WTC11 (cell line): ENCODE results near the gene CNTN3. TPM values are rescaled to one million over a fixed set of nuclear protein-coding genes. Genes with fewer than 3 reads are reported as not detected.

Source experiments
- ATAC-seq: fragments of 200-7000 bp; cut with Tn5 transposase; 2 replicates; pipeline ENCODE4 v1.10.0; 2021; ENCODE audit warnings: mild to moderate bottlenecking, moderate library complexity
- CTCF ChIA-PET: fragments of 300-600 bp; sonication (Branson Sonifier 250); formaldehyde crosslinking; loops from one replicate; lab custom pipeline; 2021; ENCODE audit warnings: antibody characterized with exemption; lab: Charles Lee
- POLR2A ChIA-PET: fragments of 350-600 bp; sonication (Branson Sonifier 250); formaldehyde crosslinking; loops from one replicate; lab custom pipeline; 2021; ENCODE audit warnings: antibody characterized with exemption; lab: Charles Lee
- DNase-seq: peaks from one replicate; pipeline ENCODE4 v3.0.0; 2021; ENCODE audit warnings: low spot score
- H3K27ac Mint-ChIP-seq: 2 replicates; pipeline ENCODE4 v1.8.0; 2021; ENCODE audit warnings: mixed read lengths
- H3K27me3 Mint-ChIP-seq: 2 replicates; pipeline ENCODE4 v1.8.0; 2021; ENCODE audit warnings: low read depth, mild to moderate bottlenecking, moderate library complexity, mixed read lengths
- H3K36me3 Mint-ChIP-seq: 2 replicates; pipeline ENCODE4 v1.8.0; 2021; ENCODE audit warnings: mixed read lengths
- H3K4me1 Mint-ChIP-seq: 2 replicates; pipeline ENCODE4 v1.8.0; 2022; ENCODE audit warnings: mixed read lengths
- H3K4me3 Mint-ChIP-seq: 2 replicates; pipeline ENCODE4 v1.8.0; 2021; ENCODE audit warnings: mild to moderate bottlenecking, moderate library complexity, mixed read lengths
- H3K9me3 Mint-ChIP-seq: 2 replicates; pipeline ENCODE4 v1.8.0; 2021; ENCODE audit warnings: mixed read lengths
- CBFB ChIP-seq: sonication (generic); formaldehyde crosslinking; IDR thresholded peaks from 2 replicates; pipeline ENCODE4 v1.8.1; 2022; ENCODE audit warnings: mild to moderate bottlenecking, low read depth, missing genetic modification reagents
- E2F4 ChIP-seq: sonication (generic); formaldehyde crosslinking; IDR thresholded peaks from 2 replicates; pipeline ENCODE4 v1.8.1; 2022; ENCODE audit warnings: low read depth, mild to moderate bottlenecking, moderate library complexity, missing genetic modification reagents, borderline replicate concordance
- IRF2 ChIP-seq: sonication (generic); formaldehyde crosslinking; IDR thresholded peaks from 2 replicates; pipeline ENCODE4 v1.8.0; 2022; ENCODE audit warnings: low read depth, missing genetic modification reagents, borderline replicate concordance
- MXD4 ChIP-seq: fragments of 250-450 bp; sonication (Bioruptor Pico); IDR thresholded peaks from 2 replicates; pipeline ENCODE4 v1.8.0; 2021; ENCODE audit warnings: mild to moderate bottlenecking, moderate library complexity, borderline replicate concordance
- MYBL2 ChIP-seq: sonication (generic); formaldehyde crosslinking; IDR thresholded peaks from 2 replicates; pipeline ENCODE4 v1.8.1; 2023; ENCODE audit warnings: mild to moderate bottlenecking, moderate library complexity, missing genetic modification reagents
- NFATC4 ChIP-seq: fragments of 250-450 bp; sonication (Bioruptor Pico); IDR thresholded peaks from 2 replicates; pipeline ENCODE4 v1.9.0; 2021; ENCODE audit warnings: mild to moderate bottlenecking
- NR2C2 ChIP-seq: sonication (generic); formaldehyde crosslinking; IDR thresholded peaks from 2 replicates; pipeline ENCODE4 v1.8.0; 2022; ENCODE audit warnings: mild to moderate bottlenecking, missing genetic modification reagents
- OVOL2 ChIP-seq: fragments of 250-450 bp; sonication (Bioruptor Pico); IDR thresholded peaks from 2 replicates; pipeline ENCODE4 v1.9.0; 2021; ENCODE audit warnings: mild to moderate bottlenecking, borderline replicate concordance
- SMAD3 ChIP-seq: sonication (generic); formaldehyde crosslinking; IDR thresholded peaks from 2 replicates; pipeline ENCODE4 v1.8.0; 2022; ENCODE audit warnings: missing genetic modification reagents, mild to moderate bottlenecking, borderline replicate concordance
- ZNF416 ChIP-seq: fragments of 250-450 bp; sonication (Bioruptor Pico); IDR thresholded peaks from 2 replicates; pipeline ENCODE4 v1.9.0; 2021; ENCODE audit warnings: mild to moderate bottlenecking, inconsistent platforms
- ZSCAN18 ChIP-seq: fragments of 250-450 bp; sonication (Bioruptor Pico); IDR thresholded peaks from 2 replicates; pipeline ENCODE4 v2.1.2; 2022; ENCODE audit warnings: mild to moderate bottlenecking, moderate library complexity
- total RNA-seq: library from RNA; stranded (reverse); gene quantifications from 3 replicates; pipeline ENCODE4 v1.2.3, GENCODE V29; 2021
- TF ChIP-seq, protein P1 (sequence below): sonication (generic); formaldehyde crosslinking; IDR thresholded peaks from 2 replicates; pipeline ENCODE4 v1.8.1; 2023; ENCODE audit warnings: mild to moderate bottlenecking, missing genetic modification reagents
- TF ChIP-seq, protein P2 (sequence below): sonication (generic); formaldehyde crosslinking; IDR thresholded peaks from 2 replicates; pipeline ENCODE4 v1.8.1; 2023; ENCODE audit warnings: mild to moderate bottlenecking, moderate library complexity, missing genetic modification reagents
- TF ChIP-seq, protein P3 (sequence below): fragments of 250-450 bp; sonication (Bioruptor Pico); conservative IDR thresholded peaks from 2 replicates; pipeline ENCODE4 v1.9.0; 2021; ENCODE audit warnings: mild to moderate bottlenecking
- TF ChIP-seq, protein P4 (sequence below): sonication (generic); formaldehyde crosslinking; IDR thresholded peaks from 2 replicates; pipeline ENCODE4 v1.8.1; 2023; ENCODE audit warnings: mild to moderate bottlenecking, missing genetic modification reagents, borderline replicate concordance
- TF ChIP-seq, protein P5 (sequence below): sonication (generic); formaldehyde crosslinking; IDR thresholded peaks from 2 replicates; pipeline ENCODE4 v1.8.1; 2022; ENCODE audit warnings: missing genetic modification reagents, borderline replicate concordance
- TF ChIP-seq, protein P6 (sequence below): sonication (generic); formaldehyde crosslinking; IDR thresholded peaks from 2 replicates; pipeline ENCODE4 v1.8.0; 2023; ENCODE audit warnings: mild to moderate bottlenecking, missing genetic modification reagents

The CNTN3 gene
- total RNA-seq, 1 experiment from 2014 or later = 0.17 TPM

- no peak for TF ChIP-seq ZNF416 (CRISPR knock-in tag)
These were observed 1.4 kb downstream of the CNTN3 start (continued) for GRCh38 chr3:74613060-74613459.

GRCh38 chr3:74611206-74611605 is 3.3 kb downstream of the CNTN3 start:
- DNase-seq = no peak
- ChIA-PET POLR2A (no interaction called here), CTCF (no interaction called here)
- H3K27ac Mint-ChIP-seq = no peak overlapping the region
- H3K27me3 Mint-ChIP-seq = peaks cover 61% of the 10 kb centered on the region
- no peak overlapping the region for H3K4me3 Mint-ChIP-seq
- no peaks in the 10 kb centered on the region for H3K36me3 Mint-ChIP-seq
- TF ChIP-seq, protein P1, sequence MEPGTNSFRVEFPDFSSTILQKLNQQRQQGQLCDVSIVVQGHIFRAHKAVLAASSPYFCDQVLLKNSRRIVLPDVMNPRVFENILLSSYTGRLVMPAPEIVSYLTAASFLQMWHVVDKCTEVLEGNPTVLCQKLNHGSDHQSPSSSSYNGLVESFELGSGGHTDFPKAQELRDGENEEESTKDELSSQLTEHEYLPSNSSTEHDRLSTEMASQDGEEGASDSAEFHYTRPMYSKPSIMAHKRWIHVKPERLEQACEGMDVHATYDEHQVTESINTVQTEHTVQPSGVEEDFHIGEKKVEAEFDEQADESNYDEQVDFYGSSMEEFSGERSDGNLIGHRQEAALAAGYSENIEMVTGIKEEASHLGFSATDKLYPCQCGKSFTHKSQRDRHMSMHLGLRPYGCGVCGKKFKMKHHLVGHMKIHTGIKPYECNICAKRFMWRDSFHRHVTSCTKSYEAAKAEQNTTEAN (CRISPR knock-in tag) = no peak
- TF ChIP-seq ZSCAN18 (no peak), NR2C2 (no peak), OVOL2 (CRISPR knock-in tag) (no peak), MXD4 (CRISPR knock-in tag) (no peak), MYBL2 (CRISPR knock-in tag) (no peak), E2F4 (CRISPR knock-in tag) (no peak), CBFB (CRISPR knock-in tag) (no peak), NFATC4 (CRISPR knock-in tag) (no peak), IRF2 (CRISPR knock-in tag) (no peak)
- TF ChIP-seq, protein P2, sequence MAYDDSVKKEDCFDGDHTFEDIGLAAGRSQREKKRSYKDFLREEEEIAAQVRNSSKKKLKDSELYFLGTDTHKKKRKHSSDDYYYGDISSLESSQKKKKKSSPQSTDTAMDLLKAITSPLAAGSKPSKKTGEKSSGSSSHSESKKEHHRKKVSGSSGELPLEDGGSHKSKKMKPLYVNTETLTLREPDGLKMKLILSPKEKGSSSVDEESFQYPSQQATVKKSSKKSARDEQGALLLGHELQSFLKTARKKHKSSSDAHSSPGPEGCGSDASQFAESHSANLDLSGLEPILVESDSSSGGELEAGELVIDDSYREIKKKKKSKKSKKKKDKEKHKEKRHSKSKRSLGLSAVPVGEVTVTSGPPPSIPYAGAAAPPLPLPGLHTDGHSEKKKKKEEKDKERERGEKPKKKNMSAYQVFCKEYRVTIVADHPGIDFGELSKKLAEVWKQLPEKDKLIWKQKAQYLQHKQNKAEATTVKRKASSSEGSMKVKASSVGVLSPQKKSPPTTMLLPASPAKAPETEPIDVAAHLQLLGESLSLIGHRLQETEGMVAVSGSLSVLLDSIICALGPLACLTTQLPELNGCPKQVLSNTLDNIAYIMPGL (CRISPR knock-in tag) = no peak
- TF ChIP-seq, protein P3, sequence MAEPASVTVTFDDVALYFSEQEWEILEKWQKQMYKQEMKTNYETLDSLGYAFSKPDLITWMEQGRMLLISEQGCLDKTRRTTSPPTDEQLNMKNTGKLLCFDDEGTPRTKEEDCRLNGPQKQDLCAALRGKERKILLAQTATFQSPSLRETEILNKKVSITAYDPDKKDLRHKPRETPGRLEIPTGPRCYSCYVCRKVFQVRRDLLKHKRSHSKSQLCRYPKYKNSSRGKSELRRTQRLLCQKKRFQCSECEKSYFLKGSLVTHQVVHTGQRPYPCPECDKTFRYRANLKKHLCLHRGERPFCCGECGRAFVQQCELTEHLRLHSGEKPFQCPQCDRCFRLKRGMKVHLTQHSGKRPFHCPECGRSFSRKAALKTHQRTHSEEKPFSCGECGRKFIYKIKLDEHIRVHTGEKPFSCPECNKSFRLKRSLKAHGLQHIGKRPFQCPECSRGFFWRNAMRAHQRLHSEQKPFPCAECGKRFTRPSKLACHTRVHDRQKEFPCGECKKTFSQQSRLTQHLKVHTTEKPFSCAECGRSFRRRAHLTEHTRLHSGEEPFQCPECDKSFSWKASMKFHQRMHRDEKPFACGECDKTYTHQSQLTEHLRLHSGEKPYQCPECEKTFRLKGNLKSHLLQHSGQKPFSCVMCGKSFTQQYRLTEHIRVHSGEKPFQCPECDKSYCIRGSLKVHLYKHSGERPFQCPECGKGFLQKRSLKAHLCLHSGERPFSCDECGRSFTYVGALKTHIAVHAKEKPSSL (CRISPR knock-in tag) = no peak
- ATAC-seq = no peak
- 0 out of 2 replicates have a peak, but pooled peaks cover 2% of the 10 kb centered on the region for H3K4me1 Mint-ChIP-seq
- H3K9me3 Mint-ChIP-seq = no peaks in the 10 kb centered on the region

DNA sequence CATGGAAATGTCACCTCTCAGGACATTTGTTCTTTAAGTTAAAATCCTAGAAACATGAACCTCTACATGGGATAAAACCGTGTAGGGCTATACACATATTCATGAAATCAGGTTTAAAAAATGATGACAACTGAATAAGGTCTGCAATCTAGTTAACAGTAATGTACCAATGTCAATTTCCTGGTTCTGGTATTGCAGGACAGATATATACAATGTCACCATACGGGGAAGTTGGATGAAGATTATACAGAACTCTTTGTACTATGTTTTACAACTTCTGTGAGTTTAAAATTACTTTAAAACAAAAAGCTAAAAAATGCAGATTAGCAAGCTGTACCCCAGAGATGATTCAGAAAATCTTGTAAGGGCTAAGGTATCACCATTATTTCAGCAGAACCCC is 6.7 kb downstream of the CNTN3 start:
- no peak for DNase-seq
- Mint-ChIP-seq H3K27me3 (peaks cover 31% of the 10 kb centered on the region), H3K4me1 (no peaks in the 10 kb centered on the region), H3K9me3 (peaks cover 5% of the 10 kb centered on the region; the same call in 1 of the 2 replicates), H3K36me3 (no peaks in the 10 kb centered on the region), H3K4me3 (no peak overlapping the region), H3K27ac (no peak overlapping the region)
- CTCF ChIA-PET = no interaction called here
- no peak for ATAC-seq
- POLR2A ChIA-PET = no interaction called here
- TF ChIP-seq, protein P4, sequence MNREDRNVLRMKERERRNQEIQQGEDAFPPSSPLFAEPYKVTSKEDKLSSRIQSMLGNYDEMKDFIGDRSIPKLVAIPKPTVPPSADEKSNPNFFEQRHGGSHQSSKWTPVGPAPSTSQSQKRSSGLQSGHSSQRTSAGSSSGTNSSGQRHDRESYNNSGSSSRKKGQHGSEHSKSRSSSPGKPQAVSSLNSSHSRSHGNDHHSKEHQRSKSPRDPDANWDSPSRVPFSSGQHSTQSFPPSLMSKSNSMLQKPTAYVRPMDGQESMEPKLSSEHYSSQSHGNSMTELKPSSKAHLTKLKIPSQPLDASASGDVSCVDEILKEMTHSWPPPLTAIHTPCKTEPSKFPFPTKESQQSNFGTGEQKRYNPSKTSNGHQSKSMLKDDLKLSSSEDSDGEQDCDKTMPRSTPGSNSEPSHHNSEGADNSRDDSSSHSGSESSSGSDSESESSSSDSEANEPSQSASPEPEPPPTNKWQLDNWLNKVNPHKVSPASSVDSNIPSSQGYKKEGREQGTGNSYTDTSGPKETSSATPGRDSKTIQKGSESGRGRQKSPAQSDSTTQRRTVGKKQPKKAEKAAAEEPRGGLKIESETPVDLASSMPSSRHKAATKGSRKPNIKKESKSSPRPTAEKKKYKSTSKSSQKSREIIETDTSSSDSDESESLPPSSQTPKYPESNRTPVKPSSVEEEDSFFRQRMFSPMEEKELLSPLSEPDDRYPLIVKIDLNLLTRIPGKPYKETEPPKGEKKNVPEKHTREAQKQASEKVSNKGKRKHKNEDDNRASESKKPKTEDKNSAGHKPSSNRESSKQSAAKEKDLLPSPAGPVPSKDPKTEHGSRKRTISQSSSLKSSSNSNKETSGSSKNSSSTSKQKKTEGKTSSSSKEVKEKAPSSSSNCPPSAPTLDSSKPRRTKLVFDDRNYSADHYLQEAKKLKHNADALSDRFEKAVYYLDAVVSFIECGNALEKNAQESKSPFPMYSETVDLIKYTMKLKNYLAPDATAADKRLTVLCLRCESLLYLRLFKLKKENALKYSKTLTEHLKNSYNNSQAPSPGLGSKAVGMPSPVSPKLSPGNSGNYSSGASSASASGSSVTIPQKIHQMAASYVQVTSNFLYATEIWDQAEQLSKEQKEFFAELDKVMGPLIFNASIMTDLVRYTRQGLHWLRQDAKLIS (CRISPR knock-in tag) = no peak
- no peak for TF ChIP-seq SMAD3 (CRISPR knock-in tag)
- TF ChIP-seq, protein P5, sequence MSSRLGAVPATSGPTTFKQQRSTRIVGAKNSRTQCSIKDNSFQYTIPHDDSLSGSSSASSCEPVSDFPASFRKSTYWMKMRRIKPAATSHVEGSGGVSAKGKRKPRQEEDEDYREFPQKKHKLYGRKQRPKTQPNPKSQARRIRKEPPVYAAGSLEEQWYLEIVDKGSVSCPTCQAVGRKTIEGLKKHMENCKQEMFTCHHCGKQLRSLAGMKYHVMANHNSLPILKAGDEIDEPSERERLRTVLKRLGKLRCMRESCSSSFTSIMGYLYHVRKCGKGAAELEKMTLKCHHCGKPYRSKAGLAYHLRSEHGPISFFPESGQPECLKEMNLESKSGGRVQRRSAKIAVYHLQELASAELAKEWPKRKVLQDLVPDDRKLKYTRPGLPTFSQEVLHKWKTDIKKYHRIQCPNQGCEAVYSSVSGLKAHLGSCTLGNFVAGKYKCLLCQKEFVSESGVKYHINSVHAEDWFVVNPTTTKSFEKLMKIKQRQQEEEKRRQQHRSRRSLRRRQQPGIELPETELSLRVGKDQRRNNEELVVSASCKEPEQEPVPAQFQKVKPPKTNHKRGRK (CRISPR knock-in tag) = no peak
- TF ChIP-seq, protein P6, sequence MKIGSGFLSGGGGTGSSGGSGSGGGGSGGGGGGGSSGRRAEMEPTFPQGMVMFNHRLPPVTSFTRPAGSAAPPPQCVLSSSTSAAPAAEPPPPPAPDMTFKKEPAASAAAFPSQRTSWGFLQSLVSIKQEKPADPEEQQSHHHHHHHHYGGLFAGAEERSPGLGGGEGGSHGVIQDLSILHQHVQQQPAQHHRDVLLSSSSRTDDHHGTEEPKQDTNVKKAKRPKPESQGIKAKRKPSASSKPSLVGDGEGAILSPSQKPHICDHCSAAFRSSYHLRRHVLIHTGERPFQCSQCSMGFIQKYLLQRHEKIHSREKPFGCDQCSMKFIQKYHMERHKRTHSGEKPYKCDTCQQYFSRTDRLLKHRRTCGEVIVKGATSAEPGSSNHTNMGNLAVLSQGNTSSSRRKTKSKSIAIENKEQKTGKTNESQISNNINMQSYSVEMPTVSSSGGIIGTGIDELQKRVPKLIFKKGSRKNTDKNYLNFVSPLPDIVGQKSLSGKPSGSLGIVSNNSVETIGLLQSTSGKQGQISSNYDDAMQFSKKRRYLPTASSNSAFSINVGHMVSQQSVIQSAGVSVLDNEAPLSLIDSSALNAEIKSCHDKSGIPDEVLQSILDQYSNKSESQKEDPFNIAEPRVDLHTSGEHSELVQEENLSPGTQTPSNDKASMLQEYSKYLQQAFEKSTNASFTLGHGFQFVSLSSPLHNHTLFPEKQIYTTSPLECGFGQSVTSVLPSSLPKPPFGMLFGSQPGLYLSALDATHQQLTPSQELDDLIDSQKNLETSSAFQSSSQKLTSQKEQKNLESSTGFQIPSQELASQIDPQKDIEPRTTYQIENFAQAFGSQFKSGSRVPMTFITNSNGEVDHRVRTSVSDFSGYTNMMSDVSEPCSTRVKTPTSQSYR = no peak
